HG02970 (cell line): ENCODE data around the gene RTP5.
"Not testable (repeated sequence)": the region's sequence is repeated elsewhere in the genome, so short reads cannot be mapped to it uniquely, and the experiment has no call there.

Experiments
- ATAC-seq: cut with Tn5 transposase; IDR thresholded peaks from one replicate; pipeline ENCODE4 v1.9.1; 2021; ENCODE audit warnings: mild to moderate bottlenecking, moderate library complexity, moderate number of reproducible peaks; ENCODE audit not compliant: unreplicated experiment, low FRiP score

RTP5 gene

GRCh38 chr2:241912021-241912555, 42.6 kb downstream of the RTP5 start:
- no peak for ATAC-seq

- ATAC-seq: no peak
Observed at GRCh38 chr2:241913703-241914102, 44.2 kb downstream of the RTP5 start.

GRCh38 chr2:241914542-241914941, 45.0 kb downstream of the RTP5 start:
- no peak for ATAC-seq

- not testable (repeated sequence) for ATAC-seq
Observed at GRCh38 chr2:241921631-241922030, 52.1 kb downstream of the RTP5 start.

GRCh38 chr2:241922411-241922810, 52.9 kb downstream of the RTP5 start:
- ATAC-seq: no peak

GRCh38 chr2:241922816-241923601, 53.5 kb downstream of the RTP5 start:
- ATAC-seq: not testable (repeated sequence)
